Endometrium (tissue), 2 donors: ENCODE measurements around the gene PCARE.

Experiments used
- FAIRE-seq: peaks from 2 replicates; lab custom pipeline; 2012; peaks lifted over from hg19 to GRCh38; lab: Jason Lieb, UNC
- donor health status: control.
- donor health status: control.

The PCARE gene

GRCh38 chr2:29035016-29035745 lies 39.1 kb downstream of the PCARE start:
- FAIRE-seq, result no peak

- FAIRE-seq, result no peak
Observed at GRCh38 chr2:29033656-29034055, 40.7 kb downstream of the PCARE start.

- FAIRE-seq, result no peak
Observed at GRCh38 chr2:29033172-29033571, 41.2 kb downstream of the PCARE start.

- FAIRE-seq, result no peak
Observed at GRCh38 chr2:29032189-29032588, 42.1 kb downstream of the PCARE start.

- no peak for FAIRE-seq
Observed at GRCh38 chr2:29031046-29031445, 43.3 kb downstream of the PCARE start.

- FAIRE-seq, result no peak
Observed at GRCh38 chr2:29025711-29026110, 48.6 kb downstream of the PCARE start.

- no peak for FAIRE-seq
Observed at GRCh38 chr2:29024882-29025430, 49.4 kb downstream of the PCARE start.

GRCh38 chr2:29023188-29023587 lies 51.1 kb downstream of the PCARE start:
- no peak for FAIRE-seq

GRCh38 chr2:29022679-29023078 lies 51.6 kb downstream of the PCARE start:
- no peak for FAIRE-seq

GRCh38 chr2:29021886-29022285 lies 52.4 kb downstream of the PCARE start:
- no peak for FAIRE-seq

- FAIRE-seq, result no peak
Observed at GRCh38 chr2:29017716-29018435, 56.4 kb downstream of the PCARE start.

- no peak for FAIRE-seq
Observed at GRCh38 chr2:29016504-29016903, 57.8 kb downstream of the PCARE start.

- FAIRE-seq, result no peak
Observed at GRCh38 chr2:29015701-29016470, 58.4 kb downstream of the PCARE start.

GRCh38 chr2:29014811-29015421 lies 59.4 kb downstream of the PCARE start:
- no peak for FAIRE-seq

- FAIRE-seq, result no peak
Observed at GRCh38 chr2:29014331-29014730, 60.0 kb downstream of the PCARE start.

- no peak for FAIRE-seq
Observed at GRCh38 chr2:29013057-29013780, 61.1 kb downstream of the PCARE start.

GRCh38 chr2:29012211-29012681 lies 62.1 kb downstream of the PCARE start:
- FAIRE-seq, result no peak
